ENCODE data around the gene SLC12A1. TPM values are rescaled to one million over a fixed set of nuclear protein-coding genes. Genes with fewer than 3 reads are reported as not detected.

The SLC12A1 gene
- total and polyA plus RNA-seq, 5 donors from 2014 or later, result not detected

- Mint-ChIP-seq H3K9me3 (no peaks in the 10 kb centered on the region), H3K4me3 (peak overlapping the region in 1 of 4 donors; percentile 37), H3K36me3 (no peaks in the 10 kb centered on the region), H3K27me3 (peaks cover 7% of the 10 kb centered on the region), H3K27ac (no peak overlapping the region), H3K4me1 (peaks cover 0 to 7% (median 1%) of the 10 kb centered on the region in 4 donors)
- DNase-seq, result peak; percentile 4 to 69 (median 38)
- Histone ChIP-seq H3K27ac (ENCODE audit: insufficient read depth, low read length, poor library complexity, severe bottlenecking) (no peak overlapping the region), H3K27me3 (ENCODE audit: control insufficient read depth, insufficient read depth, low read length) (peaks cover 3% of the 10 kb centered on the region), H3K4me3 (ENCODE audit: low read depth, low read length) (no peak overlapping the region), H3K9me3 (ENCODE audit: control insufficient read depth in 2 of 2, low read length in 2 of 2) (no peaks in the 10 kb centered on the region), H3K4me1 (ENCODE audit: control insufficient read depth, insufficient read depth, low read length, poor library complexity, severe bottlenecking) (no peaks in the 10 kb centered on the region), H3K36me3 (ENCODE audit: control insufficient read depth, insufficient read depth, low read length) (no peaks in the 10 kb centered on the region)
- ATAC-seq (ENCODE audit: low read depth in 2 of 2), result no peak
Measured at GRCh38 chr15:48285329-48286214, 79.5 kb downstream of the SLC12A1 start.

GRCh38 chr15:48289628-48290027, 83.5 kb downstream of the SLC12A1 start:
- Mint-ChIP-seq H3K4me1 (peaks cover 0 to 7% (median 1%) of the 10 kb centered on the region in 4 donors), H3K4me3 (no peak overlapping the region), H3K9me3 (peaks cover 0 to 1% (median 0%) of the 10 kb centered on the region in 7 donors), H3K27ac (no peak overlapping the region), H3K27me3 (no peaks in the 10 kb centered on the region), H3K36me3 (no peaks in the 10 kb centered on the region)
- Histone ChIP-seq H3K27me3 (ENCODE audit: control insufficient read depth, insufficient read depth, low read length) (no peaks in the 10 kb centered on the region), H3K4me3 (ENCODE audit: low read depth, low read length) (no peak overlapping the region), H3K27ac (ENCODE audit: insufficient read depth, low read length, poor library complexity, severe bottlenecking) (no peak overlapping the region), H3K9me3 (ENCODE audit: control insufficient read depth in 2 of 2, low read length in 2 of 2) (no peaks in the 10 kb centered on the region), H3K4me1 (ENCODE audit: control insufficient read depth, insufficient read depth, low read length, poor library complexity, severe bottlenecking) (no peaks in the 10 kb centered on the region), H3K36me3 (ENCODE audit: control insufficient read depth, insufficient read depth, low read length) (no peaks in the 10 kb centered on the region)
- ATAC-seq (ENCODE audit: low read depth in 2 of 2) (no peak), DNase-seq (no peak)

- Mint-ChIP-seq H3K4me1 (no peaks in the 10 kb centered on the region), H3K9me3 (peaks cover 0 to 1% (median 0%) of the 10 kb centered on the region in 7 donors), H3K27me3 (no peaks in the 10 kb centered on the region), H3K4me3 (no peak overlapping the region), H3K36me3 (no peaks in the 10 kb centered on the region), H3K27ac (no peak overlapping the region)
- no peak overlapping the region for H3K27ac ChIP-seq (ENCODE audit: insufficient read depth, low read length, poor library complexity, severe bottlenecking)
- no peaks in the 10 kb centered on the region for H3K9me3 ChIP-seq (ENCODE audit: control insufficient read depth in 2 of 2, low read length in 2 of 2)
- peaks cover 2% of the 10 kb centered on the region for H3K27me3 ChIP-seq (ENCODE audit: control insufficient read depth, insufficient read depth, low read length)
- DNase-seq (no peak), ATAC-seq (ENCODE audit: low read depth in 2 of 2) (no peak)
- H3K36me3 ChIP-seq (ENCODE audit: control insufficient read depth, insufficient read depth, low read length), result no peaks in the 10 kb centered on the region
- no peaks in the 10 kb centered on the region for H3K4me1 ChIP-seq (ENCODE audit: control insufficient read depth, insufficient read depth, low read length, poor library complexity, severe bottlenecking)
- no peak overlapping the region for H3K4me3 ChIP-seq (ENCODE audit: low read depth, low read length)
Measured at GRCh38 chr15:48292458-48292857, 86.4 kb downstream of the SLC12A1 start.

- no peaks in the 10 kb centered on the region for H3K4me1 ChIP-seq (ENCODE audit: control insufficient read depth, insufficient read depth, low read length, poor library complexity, severe bottlenecking)
- ATAC-seq (ENCODE audit: low read depth in 2 of 2) (no peak), DNase-seq (no peak)
- no peaks in the 10 kb centered on the region for H3K36me3 ChIP-seq (ENCODE audit: control insufficient read depth, insufficient read depth, low read length)
- H3K9me3 Mint-ChIP-seq, result peaks cover 0 to 1% (median 0%) of the 10 kb centered on the region in 7 donors
- no peak overlapping the region for H3K4me3 ChIP-seq (ENCODE audit: low read depth, low read length)
- H3K27me3 Mint-ChIP-seq, result no peaks in the 10 kb centered on the region
- H3K4me3 Mint-ChIP-seq, result no peak overlapping the region
- no peak overlapping the region for H3K27ac ChIP-seq (ENCODE audit: insufficient read depth, low read length, poor library complexity, severe bottlenecking)
- no peaks in the 10 kb centered on the region for H3K9me3 ChIP-seq (ENCODE audit: control insufficient read depth in 2 of 2, low read length in 2 of 2)
- no peak overlapping the region for H3K27ac Mint-ChIP-seq
- peaks cover 2% of the 10 kb centered on the region for H3K27me3 ChIP-seq (ENCODE audit: control insufficient read depth, insufficient read depth, low read length)
- H3K4me1 Mint-ChIP-seq, result peaks cover 0 to 2% (median 0%) of the 10 kb centered on the region in 4 donors
- no peaks in the 10 kb centered on the region for H3K36me3 Mint-ChIP-seq
Measured at GRCh38 chr15:48297668-48298067, 91.6 kb downstream of the SLC12A1 start.

- Histone ChIP-seq H3K27ac (ENCODE audit: insufficient read depth, low read length, poor library complexity, severe bottlenecking) (no peak overlapping the region), H3K9me3 (ENCODE audit: control insufficient read depth in 2 of 2, low read length in 2 of 2) (no peaks in the 10 kb centered on the region), H3K4me3 (ENCODE audit: low read depth, low read length) (no peak overlapping the region), H3K4me1 (ENCODE audit: control insufficient read depth, insufficient read depth, low read length, poor library complexity, severe bottlenecking) (no peaks in the 10 kb centered on the region), H3K27me3 (ENCODE audit: control insufficient read depth, insufficient read depth, low read length) (peaks cover 2% of the 10 kb centered on the region), H3K36me3 (ENCODE audit: control insufficient read depth, insufficient read depth, low read length) (no peaks in the 10 kb centered on the region)
- Mint-ChIP-seq H3K9me3 (peaks cover 0 to 1% (median 0%) of the 10 kb centered on the region in 7 donors), H3K27me3 (no peaks in the 10 kb centered on the region), H3K27ac (no peak overlapping the region), H3K36me3 (no peaks in the 10 kb centered on the region), H3K4me3 (no peak overlapping the region), H3K4me1 (peaks cover 0 to 2% (median 0%) of the 10 kb centered on the region in 4 donors)
- no peak for DNase-seq
- ATAC-seq (ENCODE audit: low read depth in 2 of 2), result no peak
Measured at GRCh38 chr15:48298914-48299313, 92.8 kb downstream of the SLC12A1 start.

GRCh38 chr15:48300038-48300437, 93.9 kb downstream of the SLC12A1 start:
- no peaks in the 10 kb centered on the region for H3K9me3 ChIP-seq (ENCODE audit: control insufficient read depth in 2 of 2, low read length in 2 of 2)
- H3K27me3 Mint-ChIP-seq, result no peaks in the 10 kb centered on the region
- ATAC-seq (ENCODE audit: low read depth in 2 of 2), result no peak
- no peaks in the 10 kb centered on the region for H3K36me3 Mint-ChIP-seq
- H3K27me3 ChIP-seq (ENCODE audit: control insufficient read depth, insufficient read depth, low read length), result peaks cover 2% of the 10 kb centered on the region
- no peak for DNase-seq
- H3K9me3 Mint-ChIP-seq, result no peaks in the 10 kb centered on the region
- no peaks in the 10 kb centered on the region for H3K4me1 ChIP-seq (ENCODE audit: control insufficient read depth, insufficient read depth, low read length, poor library complexity, severe bottlenecking)
- H3K36me3 ChIP-seq (ENCODE audit: control insufficient read depth, insufficient read depth, low read length), result no peaks in the 10 kb centered on the region
- peaks cover 0 to 2% (median 0%) of the 10 kb centered on the region in 4 donors for H3K4me1 Mint-ChIP-seq
- H3K27ac Mint-ChIP-seq, result no peak overlapping the region
- no peak overlapping the region for H3K27ac ChIP-seq (ENCODE audit: insufficient read depth, low read length, poor library complexity, severe bottlenecking)
- no peak overlapping the region for H3K4me3 ChIP-seq (ENCODE audit: low read depth, low read length)
- no peak overlapping the region for H3K4me3 Mint-ChIP-seq

- H3K4me1 Mint-ChIP-seq, result peaks cover 0 to 4% (median under 1%) of the 10 kb centered on the region in 4 donors
- H3K36me3 ChIP-seq (ENCODE audit: control insufficient read depth, insufficient read depth, low read length), result no peaks in the 10 kb centered on the region
- H3K9me3 ChIP-seq (ENCODE audit: control insufficient read depth in 2 of 2, low read length in 2 of 2), result no peaks in the 10 kb centered on the region
- DNase-seq, result no peak
- no peak overlapping the region for H3K4me3 ChIP-seq (ENCODE audit: low read depth, low read length)
- no peak overlapping the region for H3K27ac Mint-ChIP-seq
- no peaks in the 10 kb centered on the region for H3K9me3 Mint-ChIP-seq
- H3K4me3 Mint-ChIP-seq, result no peak overlapping the region
- H3K27ac ChIP-seq (ENCODE audit: insufficient read depth, low read length, poor library complexity, severe bottlenecking), result no peak overlapping the region
- no peaks in the 10 kb centered on the region for H3K36me3 Mint-ChIP-seq
- no peaks in the 10 kb centered on the region for H3K4me1 ChIP-seq (ENCODE audit: control insufficient read depth, insufficient read depth, low read length, poor library complexity, severe bottlenecking)
- H3K27me3 Mint-ChIP-seq, result peaks cover 8% of the 10 kb centered on the region
- ATAC-seq (ENCODE audit: low read depth in 2 of 2), result no peak
- H3K27me3 ChIP-seq (ENCODE audit: control insufficient read depth, insufficient read depth, low read length), result no peaks in the 10 kb centered on the region
Measured at GRCh38 chr15:48304398-48304797, 98.3 kb downstream of the SLC12A1 start.

GRCh38 chr15:48306639-48307038, 100.5 kb downstream of the SLC12A1 start:
- Mint-ChIP-seq H3K9me3 (no peaks in the 10 kb centered on the region), H3K4me3 (no peak overlapping the region), H3K27ac (no peak overlapping the region), H3K4me1 (peaks cover 0 to 4% (median under 1%) of the 10 kb centered on the region in 4 donors), H3K27me3 (peaks cover 13% of the 10 kb centered on the region), H3K36me3 (no peaks in the 10 kb centered on the region)
- Histone ChIP-seq H3K27ac (ENCODE audit: insufficient read depth, low read length, poor library complexity, severe bottlenecking) (no peak overlapping the region), H3K27me3 (ENCODE audit: control insufficient read depth, insufficient read depth, low read length) (no peaks in the 10 kb centered on the region), H3K4me3 (ENCODE audit: low read depth, low read length) (no peak overlapping the region), H3K4me1 (ENCODE audit: control insufficient read depth, insufficient read depth, low read length, poor library complexity, severe bottlenecking) (no peaks in the 10 kb centered on the region), H3K36me3 (ENCODE audit: control insufficient read depth, insufficient read depth, low read length) (no peaks in the 10 kb centered on the region), H3K9me3 (ENCODE audit: control insufficient read depth in 2 of 2, low read length in 2 of 2) (no peaks in the 10 kb centered on the region)
- ATAC-seq (ENCODE audit: low read depth in 2 of 2), result no peak
- DNase-seq, result no peak
